ENCODE data around the gene LPA. TPM values are rescaled to one million over a fixed set of nuclear protein-coding genes. Genes with fewer than 3 reads are reported as not detected.
"Not testable (repeated sequence)": the region's sequence is repeated elsewhere in the genome, so short reads cannot be mapped to it uniquely, and the experiment has no call there.

LPA gene
- total RNA-seq, 3 donors from 2014 or later: 0.33 TPM; not detected in 2

DNA sequence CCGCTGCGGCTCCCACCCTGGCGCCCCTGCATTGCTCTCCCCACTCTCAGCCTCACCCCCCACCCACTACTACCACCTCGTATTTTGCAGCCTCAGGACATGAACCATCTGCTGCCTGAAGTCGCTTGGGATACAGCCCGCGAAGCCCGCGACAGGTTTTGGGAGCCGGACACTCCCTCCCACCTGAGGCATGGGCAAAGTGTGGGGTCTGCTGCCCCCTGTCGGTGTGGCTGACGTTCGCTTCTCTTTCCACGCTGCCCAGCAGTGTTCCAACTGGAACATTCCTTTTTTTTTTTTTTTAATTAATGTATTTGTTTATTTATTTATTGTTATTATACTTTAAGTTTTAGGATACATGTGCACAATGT lies 15.3 kb upstream of the LPA start:
- intact Hi-C loops (cut with DNase I; ENCODE audit: low total_unique reads): no loop called here
- no peaks in the 10 kb centered on the region for H3K4me1 ChIP-seq
- H3K36me3 ChIP-seq: no peaks in the 10 kb centered on the region
- no peaks in the 10 kb centered on the region for H3K27me3 ChIP-seq
- no peak overlapping the region for H3K27ac ChIP-seq
- no peaks in the 10 kb centered on the region for H3K9me3 ChIP-seq
- TF ChIP-seq POLR2AphosphoS5 (IDR thresholded peaks at IDR 0.05) (no peak), POLR2A (IDR thresholded peaks at IDR 0.05) (no peak)
- TF ChIP-seq, protein P1, sequence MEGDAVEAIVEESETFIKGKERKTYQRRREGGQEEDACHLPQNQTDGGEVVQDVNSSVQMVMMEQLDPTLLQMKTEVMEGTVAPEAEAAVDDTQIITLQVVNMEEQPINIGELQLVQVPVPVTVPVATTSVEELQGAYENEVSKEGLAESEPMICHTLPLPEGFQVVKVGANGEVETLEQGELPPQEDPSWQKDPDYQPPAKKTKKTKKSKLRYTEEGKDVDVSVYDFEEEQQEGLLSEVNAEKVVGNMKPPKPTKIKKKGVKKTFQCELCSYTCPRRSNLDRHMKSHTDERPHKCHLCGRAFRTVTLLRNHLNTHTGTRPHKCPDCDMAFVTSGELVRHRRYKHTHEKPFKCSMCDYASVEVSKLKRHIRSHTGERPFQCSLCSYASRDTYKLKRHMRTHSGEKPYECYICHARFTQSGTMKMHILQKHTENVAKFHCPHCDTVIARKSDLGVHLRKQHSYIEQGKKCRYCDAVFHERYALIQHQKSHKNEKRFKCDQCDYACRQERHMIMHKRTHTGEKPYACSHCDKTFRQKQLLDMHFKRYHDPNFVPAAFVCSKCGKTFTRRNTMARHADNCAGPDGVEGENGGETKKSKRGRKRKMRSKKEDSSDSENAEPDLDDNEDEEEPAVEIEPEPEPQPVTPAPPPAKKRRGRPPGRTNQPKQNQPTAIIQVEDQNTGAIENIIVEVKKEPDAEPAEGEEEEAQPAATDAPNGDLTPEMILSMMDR (IDR thresholded peaks at IDR 0.05): no peak
- peak overlapping the region in 2 of 3 donors; percentile 34 to 43 for H3K4me3 ChIP-seq
- DNase-seq (ENCODE audit: low spot score in 2 of 2): no peak

DNA sequence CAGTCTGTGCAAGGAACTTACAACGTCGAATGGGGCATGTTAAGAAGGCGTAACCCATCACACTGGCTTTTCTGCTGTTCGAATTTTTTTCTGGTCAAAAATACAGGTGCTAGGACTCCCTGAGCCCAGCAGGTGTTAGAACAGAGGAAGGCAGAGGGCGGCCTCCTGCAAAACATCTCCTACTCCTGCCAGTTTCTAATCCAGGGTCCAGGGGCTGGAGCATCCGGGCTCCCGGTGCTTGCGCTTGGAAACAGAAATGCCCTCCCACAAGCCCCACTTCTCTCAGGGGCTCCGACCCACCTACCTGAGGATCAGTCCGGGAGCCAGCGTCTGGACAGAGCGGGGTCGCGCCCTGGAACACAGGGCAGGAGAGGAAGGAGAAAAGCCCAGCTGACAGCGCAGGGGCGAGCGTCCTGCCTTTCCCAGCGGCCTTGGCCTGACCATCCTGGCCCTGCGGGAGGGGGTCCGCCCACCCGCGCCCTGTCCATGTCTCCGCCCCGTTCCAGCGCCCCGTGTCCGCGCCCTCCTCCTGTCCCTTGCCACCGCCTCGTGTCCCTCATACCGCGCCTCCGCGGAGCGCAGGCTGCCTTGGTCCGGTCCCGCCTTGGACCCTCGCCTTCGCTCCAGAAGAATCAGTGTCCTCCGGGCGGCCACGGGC lies 14.8 kb upstream of the LPA start:
- no peaks in the 10 kb centered on the region for H3K9me3 ChIP-seq
- no peaks in the 10 kb centered on the region for H3K36me3 ChIP-seq
- H3K4me1 ChIP-seq: no peaks in the 10 kb centered on the region
- H3K27ac ChIP-seq: no peak overlapping the region
- peak overlapping the region in 2 of 3 donors; percentile 34 to 43 for H3K4me3 ChIP-seq
- intact Hi-C loops (cut with DNase I; ENCODE audit: low total_unique reads): no loop called here
- TF ChIP-seq POLR2A (IDR thresholded peaks at IDR 0.05): no peak
- TF ChIP-seq POLR2AphosphoS5 (IDR thresholded peaks at IDR 0.05): no peak
- DNase-seq (ENCODE audit: low spot score in 2 of 2): no peak
- H3K27me3 ChIP-seq: no peaks in the 10 kb centered on the region

- Histone ChIP-seq H3K36me3 (no peaks in the 10 kb centered on the region), H3K4me3 (no peak overlapping the region), H3K4me1 (no peaks in the 10 kb centered on the region), H3K9me3 (peaks cover 0 to 5% of the 10 kb centered on the region in 2 donors), H3K27ac (no peak overlapping the region), H3K27me3 (no peaks in the 10 kb centered on the region)
- no peak for DNase-seq (ENCODE audit: low spot score in 2 of 2)
- intact Hi-C loops (cut with DNase I; ENCODE audit: low total_unique reads): no loop called here
- TF ChIP-seq, protein P1 (IDR thresholded peaks at IDR 0.05): no peak
- no peak for TF ChIP-seq POLR2AphosphoS5 (IDR thresholded peaks at IDR 0.05)
- no peak for TF ChIP-seq POLR2A (IDR thresholded peaks at IDR 0.05)
These were observed 14.2 kb upstream of the LPA start for GRCh38 chr6:160678230-160678629.

DNA sequence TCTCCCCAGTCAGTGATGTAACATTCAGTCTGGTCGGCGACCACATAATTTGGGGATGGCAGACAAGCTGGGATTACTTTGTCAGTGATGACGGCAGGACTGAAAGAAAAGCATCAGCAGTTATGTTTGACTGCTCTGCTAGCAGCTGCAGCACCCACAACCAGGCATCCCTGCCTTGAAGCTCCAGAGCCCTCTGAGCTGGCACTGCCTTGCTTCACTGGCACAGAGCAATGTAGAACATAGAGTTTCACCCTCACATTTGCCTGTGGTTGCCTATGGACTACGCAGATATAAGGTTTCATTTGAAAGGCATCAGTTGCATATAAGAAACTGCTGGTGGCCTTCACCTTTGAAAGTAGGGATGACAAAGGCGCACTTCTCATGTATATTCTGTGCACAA lies 12.3 kb upstream of the LPA start:
- H3K27ac ChIP-seq; H3K36me3 ChIP-seq; H3K27me3 ChIP-seq; H3K4me1 ChIP-seq; H3K4me3 ChIP-seq; DNase-seq (ENCODE audit: low spot score in 2 of 2); intact Hi-C loops (cut with DNase I; ENCODE audit: low total_unique reads): not testable (repeated sequence)
- H3K9me3 ChIP-seq: peaks cover 0 to 14% of the 10 kb centered on the region in 2 donors

DNA sequence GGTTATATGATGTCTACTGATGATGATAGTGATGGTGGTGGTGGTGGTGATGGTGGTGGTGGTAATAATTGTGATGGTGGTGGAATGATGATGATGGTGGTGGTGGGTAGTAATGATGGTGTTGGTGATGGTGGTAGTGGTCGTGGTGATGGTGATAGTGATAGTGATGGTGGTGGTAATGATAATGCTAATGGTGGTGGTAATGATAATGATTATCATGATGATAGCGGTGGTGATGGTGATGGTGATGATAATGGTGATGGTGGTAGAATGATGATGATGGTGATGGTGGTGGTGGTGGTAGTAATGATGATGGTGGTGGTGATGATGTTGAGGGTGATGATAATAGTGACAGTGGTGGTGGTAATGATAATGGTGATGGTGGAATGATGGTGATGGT lies 4.5 kb upstream of the LPA start:
- Histone ChIP-seq H3K36me3 (no peaks in the 10 kb centered on the region), H3K27me3 (no peaks in the 10 kb centered on the region), H3K27ac (no peak overlapping the region), H3K9me3 (peaks cover 0 to 13% of the 10 kb centered on the region in 2 donors), H3K4me1 (no peaks in the 10 kb centered on the region), H3K4me3 (no peak overlapping the region)
- DNase-seq (ENCODE audit: low spot score in 2 of 2): no peak
- intact Hi-C loops (cut with DNase I; ENCODE audit: low total_unique reads): no loop called here
- TF ChIP-seq, protein P1 (IDR thresholded peaks at IDR 0.05): no peak
- TF ChIP-seq POLR2AphosphoS5 (IDR thresholded peaks at IDR 0.05) (no peak), POLR2A (IDR thresholded peaks at IDR 0.05) (no peak)

GRCh38 chr6:160667639-160668481 lies 3.8 kb upstream of the LPA start:
- Histone ChIP-seq H3K4me3 (no peak overlapping the region), H3K36me3 (no peaks in the 10 kb centered on the region), H3K27me3 (no peaks in the 10 kb centered on the region), H3K4me1 (no peaks in the 10 kb centered on the region), H3K27ac (no peak overlapping the region), H3K9me3 (peaks cover 0 to 6% of the 10 kb centered on the region in 2 donors)
- intact Hi-C loops (cut with DNase I; ENCODE audit: low total_unique reads): no loop called here
- DNase-seq (ENCODE audit: low spot score in 2 of 2): no peak
- TF ChIP-seq, protein P1 (IDR thresholded peaks at IDR 0.05): no peak
- TF ChIP-seq POLR2A (IDR thresholded peaks at IDR 0.05) (no peak), POLR2AphosphoS5 (IDR thresholded peaks at IDR 0.05) (no peak)
